Left lung (tissue), 10 donors: ENCODE measurements around the gene ABHD6. TPM values are rescaled to one million over a fixed set of nuclear protein-coding genes. Genes with fewer than 3 reads are reported as not detected.
"Not testable (repeated sequence)": the region's sequence is repeated elsewhere in the genome, so short reads cannot be mapped to it uniquely, and the experiment has no call there.

ENCODE experiments used
- ATAC-seq: fragments of 200-7000 bp; cut with Tn5 transposase; one replicate; pipeline ENCODE4 v1.9.1; 2020; ENCODE audit warnings: moderate library complexity
- DNase-seq, 4 donors: peaks; one replicate each; pipeline ENCODE4 v3.0.0-alpha.2; 2013 to 2020
- H3K27ac ChIP-seq, 2 donors: fragments of 200-600 bp; sonication (generic) in 1 of 2; one replicate each; pipeline versions ENCODE4 v1.5.0 to v1.8.0; 2020 to 2021
- H3K27me3 ChIP-seq, 2 donors: fragments of 200-600 bp; sonication (generic) in 1 of 2; one replicate each; pipeline versions ENCODE4 v1.5.0 to v1.8.0; 2020 to 2021
- H3K36me3 ChIP-seq, 2 donors: fragments of 200-600 bp; sonication (generic) in 1 of 2; one replicate each; pipeline versions ENCODE4 v1.5.0 to v1.8.0; 2020 to 2021
- H3K4me1 ChIP-seq, 2 donors: fragments of 200-600 bp; one replicate each; pipeline ENCODE4 v1.8.0; 2021
- H3K4me3 ChIP-seq, 2 donors: fragments of 200-600 bp; sonication (generic) in 1 of 2; one replicate each; pipeline versions ENCODE4 v1.5.0 to v1.8.0; 2020 to 2021; ENCODE audit warnings: mild to moderate bottlenecking in 1 of 2
- H3K9me3 ChIP-seq, 2 donors: fragments of 200-600 bp; sonication (generic) in 1 of 2; one replicate each; pipeline versions ENCODE4 v1.5.0 to v1.8.0; 2020 to 2021
- intact Hi-C, 2 donors: fragments of 100-400 bp; cut with DNase I; formaldehyde crosslinking; loops; one replicate each; pipeline versions ENCODE4 v1.11.2 to v1.14.2; 2022
- polyA plus RNA-seq, 6 donors: library from polyadenylated mRNA; unstranded; fragments of 120-200 nt; gene quantifications; one replicate each; pipeline ENCODE4 v1.2.1, GENCODE V29; 2013; ENCODE audit not compliant: insufficient read length in 6 of 6
- total RNA-seq, 2 donors: library from RNA; stranded (reverse); fragmentation: NEBNext Ultra II Directional; extraction: Animal tissue kit (Norgen Biotek cat#: 25700); gene quantifications; one replicate each; pipeline ENCODE4 v1.2.1, GENCODE V29; 2021
- TF ChIP-seq, protein P1 (sequence below), 2 donors: fragments of 200-600 bp; sonication (generic) in 1 of 2; IDR thresholded peaks; one replicate each; pipeline versions ENCODE4 v1.5.0 to v1.8.0; 2021; ENCODE audit warnings: antibody characterized with exemption in 2 of 2
- donor health status: DM: no; HTN: yes; CAD: no.
- donor health status: DM: no; HTN: no; CAD: no.

The ABHD6 gene
- total and polyA plus RNA-seq, 8 donors, result 4.8 to 12.7 (median 8.2) TPM

DNA sequence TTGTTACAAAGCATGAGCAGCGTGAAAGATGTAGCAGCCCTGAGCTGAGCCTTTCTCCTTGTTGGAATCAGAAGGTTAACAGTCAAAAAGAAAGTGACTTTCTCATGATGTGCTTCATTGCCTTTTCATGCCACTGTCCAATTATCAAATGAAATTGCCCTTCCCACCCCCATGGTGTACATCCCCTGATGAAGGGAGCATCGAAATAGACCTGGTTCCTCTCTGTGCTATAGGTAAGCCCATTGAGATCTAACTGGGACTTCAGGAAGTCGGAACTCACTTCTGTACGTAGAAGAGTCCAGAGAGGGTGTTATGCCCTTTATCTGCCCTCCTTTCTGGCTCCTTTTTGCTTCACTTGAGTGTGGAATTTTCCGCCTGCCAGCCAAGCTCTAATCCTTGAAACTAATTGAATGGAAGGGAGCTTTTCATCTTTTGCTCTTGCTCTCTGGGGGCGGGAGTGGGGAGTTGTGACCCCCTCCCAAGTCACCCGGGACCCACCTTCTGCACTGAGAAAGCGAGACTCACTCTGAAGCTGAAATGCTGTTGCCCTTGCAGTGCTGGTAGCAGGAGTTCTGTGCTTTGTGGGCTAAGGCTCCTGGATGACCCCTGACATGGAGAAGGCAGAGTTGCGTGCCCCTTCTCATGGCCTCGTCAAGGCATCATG lies 20.9 kb downstream of the ABHD6 start:
- ATAC-seq (no peak), DNase-seq (no peak)
- Histone ChIP-seq H3K4me1 (no peaks in the 10 kb centered on the region), H3K27ac (no peak overlapping the region), H3K4me3 (no peak overlapping the region), H3K27me3 (no peaks in the 10 kb centered on the region), H3K36me3 (peaks cover 0 to 27% of the 10 kb centered on the region in 2 donors), H3K9me3 (no peaks in the 10 kb centered on the region)
- TF ChIP-seq, protein P1, sequence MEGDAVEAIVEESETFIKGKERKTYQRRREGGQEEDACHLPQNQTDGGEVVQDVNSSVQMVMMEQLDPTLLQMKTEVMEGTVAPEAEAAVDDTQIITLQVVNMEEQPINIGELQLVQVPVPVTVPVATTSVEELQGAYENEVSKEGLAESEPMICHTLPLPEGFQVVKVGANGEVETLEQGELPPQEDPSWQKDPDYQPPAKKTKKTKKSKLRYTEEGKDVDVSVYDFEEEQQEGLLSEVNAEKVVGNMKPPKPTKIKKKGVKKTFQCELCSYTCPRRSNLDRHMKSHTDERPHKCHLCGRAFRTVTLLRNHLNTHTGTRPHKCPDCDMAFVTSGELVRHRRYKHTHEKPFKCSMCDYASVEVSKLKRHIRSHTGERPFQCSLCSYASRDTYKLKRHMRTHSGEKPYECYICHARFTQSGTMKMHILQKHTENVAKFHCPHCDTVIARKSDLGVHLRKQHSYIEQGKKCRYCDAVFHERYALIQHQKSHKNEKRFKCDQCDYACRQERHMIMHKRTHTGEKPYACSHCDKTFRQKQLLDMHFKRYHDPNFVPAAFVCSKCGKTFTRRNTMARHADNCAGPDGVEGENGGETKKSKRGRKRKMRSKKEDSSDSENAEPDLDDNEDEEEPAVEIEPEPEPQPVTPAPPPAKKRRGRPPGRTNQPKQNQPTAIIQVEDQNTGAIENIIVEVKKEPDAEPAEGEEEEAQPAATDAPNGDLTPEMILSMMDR (IDR thresholded peaks at IDR 0.05), result no peak
- intact Hi-C loops, result no loop called here

DNA sequence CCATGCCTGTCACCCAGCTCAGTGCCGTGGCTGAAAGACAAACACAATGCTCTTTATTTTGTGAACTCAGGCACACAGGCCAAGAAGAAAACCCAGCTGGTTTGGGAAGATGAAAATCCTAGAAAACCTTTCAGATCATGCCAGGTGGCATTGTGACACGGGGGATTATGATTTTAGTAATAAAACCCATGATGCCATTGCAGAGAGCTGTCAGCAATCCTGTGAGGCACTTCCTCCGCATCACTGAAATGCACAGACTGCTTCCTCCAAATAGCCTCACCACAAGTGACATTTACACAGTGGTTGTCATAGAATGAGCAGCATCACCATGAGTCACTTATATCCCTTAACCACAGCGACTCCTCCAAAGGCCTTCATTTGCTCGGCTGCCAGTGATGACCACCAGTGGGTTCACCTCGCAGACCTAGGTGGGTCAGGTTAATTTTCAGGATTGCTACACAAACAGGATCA lies 22.7 kb downstream of the ABHD6 start:
- no peaks in the 10 kb centered on the region for H3K9me3 ChIP-seq
- intact Hi-C loops, result no loop called here
- H3K36me3 ChIP-seq, result peaks cover 0 to 27% of the 10 kb centered on the region in 2 donors
- H3K27ac ChIP-seq, result no peak overlapping the region
- H3K4me3 ChIP-seq, result no peak overlapping the region
- peak; percentile 61 for ATAC-seq
- no peak for DNase-seq
- no peaks in the 10 kb centered on the region for H3K4me1 ChIP-seq
- TF ChIP-seq, protein P1 (IDR thresholded peaks at IDR 0.05), result no peak
- no peaks in the 10 kb centered on the region for H3K27me3 ChIP-seq

DNA sequence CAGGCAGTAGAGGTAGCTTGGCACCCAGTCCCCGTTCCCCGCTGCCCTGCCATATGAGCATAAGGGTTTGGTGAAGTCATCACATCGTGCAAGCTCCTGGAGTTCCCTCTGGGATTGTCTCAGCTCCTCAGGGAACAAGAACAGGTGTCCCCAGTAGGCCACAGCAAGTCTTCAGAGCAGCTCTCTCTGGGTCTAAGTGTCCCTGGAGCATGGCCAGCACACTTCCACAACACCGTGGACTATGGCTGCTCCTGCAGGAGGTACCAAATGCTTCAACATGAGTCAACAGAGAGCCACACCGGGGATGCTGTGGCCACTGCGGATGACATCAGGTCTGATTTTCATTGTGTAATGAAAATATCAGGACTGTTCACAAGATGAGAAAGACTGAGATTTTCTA lies 23.1 kb downstream of the ABHD6 start:
- ATAC-seq (no peak), DNase-seq (no peak)
- Histone ChIP-seq H3K36me3 (peaks cover 0 to 27% of the 10 kb centered on the region in 2 donors), H3K4me3 (no peak overlapping the region), H3K27ac (no peak overlapping the region), H3K27me3 (no peaks in the 10 kb centered on the region), H3K9me3 (no peaks in the 10 kb centered on the region), H3K4me1 (no peaks in the 10 kb centered on the region)
- intact Hi-C loops, result no loop called here
- TF ChIP-seq, protein P1 (IDR thresholded peaks at IDR 0.05), result no peak

DNA sequence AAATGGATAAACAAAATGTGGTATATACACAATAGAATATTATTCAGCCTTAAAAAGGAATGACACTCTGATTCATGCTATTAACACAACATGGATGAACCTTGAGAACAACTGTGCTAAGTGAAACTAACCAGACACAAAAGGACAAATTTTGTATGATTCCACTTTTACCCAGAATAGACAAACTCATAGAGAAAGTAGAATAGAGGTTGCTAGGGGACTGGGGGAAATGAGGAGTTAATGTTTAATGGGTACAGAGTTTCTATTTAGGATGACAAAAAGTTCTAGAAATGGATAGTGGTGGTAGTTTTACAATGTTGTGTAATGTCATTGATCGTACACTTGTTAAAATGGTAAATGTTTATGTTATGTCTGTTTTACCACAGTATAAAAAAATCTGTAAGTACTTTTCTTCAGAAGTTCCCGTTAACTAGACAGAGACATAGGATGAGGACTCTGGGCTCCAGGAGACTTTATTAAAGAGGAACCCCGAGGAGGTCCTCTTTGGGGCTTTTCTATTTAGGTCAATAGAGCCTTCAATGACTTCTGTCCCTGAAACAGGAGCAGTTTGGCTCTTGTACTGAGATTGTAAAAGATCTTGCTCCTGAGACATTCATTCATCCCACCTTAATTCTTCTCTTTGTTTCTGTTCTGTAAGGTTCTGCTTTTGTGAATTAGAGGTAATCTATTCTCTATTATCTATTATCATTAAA lies 24.5 kb downstream of the ABHD6 start:
- H3K36me3 ChIP-seq, result peaks cover 0 to 22% of the 10 kb centered on the region in 2 donors
- no peaks in the 10 kb centered on the region for H3K27me3 ChIP-seq
- H3K4me3 ChIP-seq, result no peak overlapping the region
- ATAC-seq (no peak), DNase-seq (no peak)
- H3K9me3 ChIP-seq, result no peaks in the 10 kb centered on the region
- no peak overlapping the region for H3K27ac ChIP-seq
- H3K4me1 ChIP-seq, result no peaks in the 10 kb centered on the region
- intact Hi-C loops, result no loop called here
- TF ChIP-seq, protein P1 (IDR thresholded peaks at IDR 0.05), result no peak

DNA sequence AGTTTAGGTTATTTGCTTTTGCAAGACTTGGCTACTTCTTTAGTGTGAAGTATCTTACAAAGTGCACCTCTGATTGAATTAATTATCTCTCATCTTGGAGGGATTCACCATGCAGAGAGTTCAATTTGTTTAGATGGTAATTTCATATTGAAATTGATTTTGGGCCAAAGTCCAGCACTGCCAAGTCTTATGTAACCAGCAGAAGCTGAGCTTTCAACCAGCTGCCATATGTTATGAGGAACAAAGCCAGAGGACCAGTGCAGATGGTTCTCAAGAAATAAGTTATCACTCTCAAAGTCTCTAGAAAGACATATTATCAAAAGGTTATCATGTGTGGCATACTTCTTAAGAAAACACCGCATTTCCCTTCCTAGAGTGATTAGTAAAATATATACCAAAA lies 29.0 kb downstream of the ABHD6 start:
- ATAC-seq (no peak), DNase-seq (peak in 1 of 4 donors; percentile 44)
- H3K27ac ChIP-seq, result no peak overlapping the region
- intact Hi-C loops, result no loop called here
- H3K36me3 ChIP-seq, result peaks cover 0 to 18% of the 10 kb centered on the region in 2 donors
- TF ChIP-seq, protein P1 (IDR thresholded peaks at IDR 0.05), result no peak
- no peaks in the 10 kb centered on the region for H3K27me3 ChIP-seq
- H3K4me3 ChIP-seq, result no peak overlapping the region
- H3K9me3 ChIP-seq, result no peaks in the 10 kb centered on the region
- peaks cover 0 to under 1% of the 10 kb centered on the region in 2 donors for H3K4me1 ChIP-seq

DNA sequence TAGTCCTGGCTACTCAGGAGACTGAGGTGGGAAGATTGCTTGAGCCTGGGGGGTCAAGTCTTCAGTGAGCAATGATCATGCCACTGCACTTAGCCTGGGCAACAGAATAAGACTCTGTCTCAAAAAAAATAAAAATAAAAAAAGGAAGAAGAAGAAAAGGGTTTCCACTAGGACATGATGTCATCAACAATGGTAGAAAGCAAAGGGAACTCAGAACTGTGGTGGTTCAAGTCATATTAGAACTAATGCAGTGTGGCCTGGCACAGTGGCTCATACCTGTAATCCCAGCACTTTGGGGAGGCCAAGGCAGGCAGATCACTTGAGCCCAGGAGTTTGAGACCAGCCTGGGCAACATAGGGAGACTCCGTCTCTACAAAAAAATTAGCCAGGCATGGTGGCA lies 30.0 kb downstream of the ABHD6 start:
- H3K27me3 ChIP-seq, H3K4me3 ChIP-seq, DNase-seq, H3K27ac ChIP-seq, H3K4me1 ChIP-seq, intact Hi-C loops, ATAC-seq, H3K9me3 ChIP-seq: not testable (repeated sequence)
- peaks cover 0 to 18% of the 10 kb centered on the region in 2 donors for H3K36me3 ChIP-seq
